GM12878 (cell line): ENCODE measurements around the gene SPAG17.

Experiments
- CREB1 ChIP-seq: IDR thresholded peaks from 2 replicates; pipeline ENCODE4 v1.6.1; 2012; ENCODE audit warnings: low read depth, mild to moderate bottlenecking, inconsistent platforms
- ETV6 ChIP-seq, 2 experiments: fragments of 450-650 bp in 1 of 2; IDR thresholded peaks in 1 of 2; conservative IDR thresholded peaks in 1 of 2; 2 replicates each; pipeline ENCODE4 v1.6.1; 2014; ENCODE audit warnings: antibody characterized with exemption in 1 of 2, borderline replicate concordance in 1 of 2, low read depth in 1 of 2, mild to moderate bottlenecking in 1 of 2, moderate library complexity in 1 of 2
- EZH2 ChIP-seq: IDR thresholded peaks from 2 replicates; pipeline ENCODE4 v1.6.1; 2012; ENCODE audit warnings: low read depth, mild to moderate bottlenecking, control low read depth, inconsistent platforms, low read length, borderline replicate concordance; ENCODE audit not compliant: control insufficient read depth
- HCFC1 ChIP-seq: fragments of 150-350 bp; IDR thresholded peaks from 2 replicates; pipeline ENCODE4 v1.6.1; 2014; ENCODE audit warnings: low read length
- NBN ChIP-seq: fragments of 450-650 bp; IDR thresholded peaks from 2 replicates; pipeline ENCODE4 v1.6.1; 2016
- POLR2AphosphoS2 ChIP-seq: IDR thresholded peaks from 2 replicates; pipeline ENCODE4 v1.6.1; 2011; ENCODE audit warnings: low read depth, mild to moderate bottlenecking, low read length, improper control_type of control experiment, moderate library complexity
- POLR2AphosphoS5 ChIP-seq: IDR thresholded peaks from 2 replicates; pipeline ENCODE4 v1.6.1; 2011; ENCODE audit warnings: mild to moderate bottlenecking, low read length, inconsistent platforms
- REST ChIP-seq: IDR thresholded peaks from 2 replicates; pipeline ENCODE4 v1.6.1; 2012; ENCODE audit warnings: mild to moderate bottlenecking, low read depth, low read length
- TAF1 ChIP-seq: IDR thresholded peaks from 2 replicates; pipeline ENCODE4 v1.6.1; 2011; ENCODE audit warnings: mild to moderate bottlenecking, low read depth, low read length, borderline replicate concordance
- TCF3 ChIP-seq: IDR thresholded peaks from 2 replicates; pipeline ENCODE4 v1.6.1; 2012; ENCODE audit warnings: low read depth, mild to moderate bottlenecking, low read length, borderline replicate concordance; ENCODE audit not compliant: insufficient read depth
- YBX1 ChIP-seq: fragments of 450-650 bp; IDR thresholded peaks from 2 replicates; pipeline ENCODE4 v1.6.1; 2016; ENCODE audit warnings: antibody characterized with exemption
- ZZZ3 ChIP-seq: IDR thresholded peaks from 2 replicates; pipeline ENCODE4 v1.6.1; 2011; ENCODE audit warnings: low read depth; ENCODE audit not compliant: control insufficient read depth, insufficient read length
- TF ChIP-seq, protein P1 (sequence below), 3 experiments: IDR thresholded peaks in 2 of 3; conservative IDR thresholded peaks in 1 of 3; 2 replicates each; pipeline ENCODE4 v1.5.1; 2011; ENCODE audit warnings: low read depth in 3 of 3, low read length in 3 of 3, mild to moderate bottlenecking in 3 of 3, control low read depth in 2 of 3, moderate library complexity in 2 of 3, inconsistent platforms in 1 of 3, mixed read lengths in 1 of 3; ENCODE audit not compliant: control insufficient read depth in 2 of 3, insufficient read depth in 1 of 3; ENCODE audit errors: extremely low read depth in 1 of 3

DNA sequence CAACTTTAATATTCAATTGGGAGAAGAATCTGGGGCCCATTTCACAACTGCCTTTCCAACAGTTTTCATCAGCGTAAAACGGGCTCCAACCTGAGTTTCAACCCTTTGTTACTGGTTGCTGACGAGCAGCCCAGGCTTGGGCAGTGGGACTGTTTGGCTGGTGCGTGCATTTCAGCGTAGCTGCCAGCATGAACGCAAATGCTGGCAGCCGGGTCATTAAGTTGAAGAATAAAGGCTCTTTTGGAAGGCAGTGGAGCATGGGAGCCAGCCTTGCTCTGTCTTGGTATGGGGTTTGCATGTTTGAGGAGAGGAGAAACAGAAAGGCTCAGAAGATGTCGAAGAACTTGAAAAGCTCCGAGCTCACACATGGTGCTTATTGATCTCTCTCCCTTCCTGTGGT is 214.8 kb downstream of the SPAG17 start:
- TF ChIP-seq, protein P1, sequence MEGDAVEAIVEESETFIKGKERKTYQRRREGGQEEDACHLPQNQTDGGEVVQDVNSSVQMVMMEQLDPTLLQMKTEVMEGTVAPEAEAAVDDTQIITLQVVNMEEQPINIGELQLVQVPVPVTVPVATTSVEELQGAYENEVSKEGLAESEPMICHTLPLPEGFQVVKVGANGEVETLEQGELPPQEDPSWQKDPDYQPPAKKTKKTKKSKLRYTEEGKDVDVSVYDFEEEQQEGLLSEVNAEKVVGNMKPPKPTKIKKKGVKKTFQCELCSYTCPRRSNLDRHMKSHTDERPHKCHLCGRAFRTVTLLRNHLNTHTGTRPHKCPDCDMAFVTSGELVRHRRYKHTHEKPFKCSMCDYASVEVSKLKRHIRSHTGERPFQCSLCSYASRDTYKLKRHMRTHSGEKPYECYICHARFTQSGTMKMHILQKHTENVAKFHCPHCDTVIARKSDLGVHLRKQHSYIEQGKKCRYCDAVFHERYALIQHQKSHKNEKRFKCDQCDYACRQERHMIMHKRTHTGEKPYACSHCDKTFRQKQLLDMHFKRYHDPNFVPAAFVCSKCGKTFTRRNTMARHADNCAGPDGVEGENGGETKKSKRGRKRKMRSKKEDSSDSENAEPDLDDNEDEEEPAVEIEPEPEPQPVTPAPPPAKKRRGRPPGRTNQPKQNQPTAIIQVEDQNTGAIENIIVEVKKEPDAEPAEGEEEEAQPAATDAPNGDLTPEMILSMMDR (IDR thresholded peaks at IDR 0.05 in 2 of 3, conservative IDR thresholded peaks at IDR 0.05 in 1 of 3; ENCODE audit: control insufficient read depth in 2 of 3, extremely low read depth in 1 of 3, insufficient read depth in 1 of 3, low read depth in 3 of 3, low read length in 3 of 3), result no peak
- TF ChIP-seq TCF3 (no peak), TAF1 (no peak), YBX1 (no peak), REST (no peak), POLR2AphosphoS5 (no peak), ZZZ3 (no peak), ETV6 (conservative IDR thresholded peaks at IDR 0.05 in 1 of 2, IDR thresholded peaks at IDR 0.05 in 1 of 2; ENCODE audit: borderline replicate concordance in 1 of 2, low read depth in 1 of 2) (no peak), CREB1 (no peak), EZH2 (no peak), POLR2AphosphoS2 (no peak), HCFC1 (no peak), NBN (no peak)
